ENCODE measurements around the gene DOCK2.

- TF ChIP-seq RORB (CRISPR knock-in tag; IDR thresholded peaks at IDR 0.05): no peak
- no peak for TF ChIP-seq JUN (CRISPR knock-in tag; IDR thresholded peaks at IDR 0.05)
- TF ChIP-seq USF2 (CRISPR knock-in tag; IDR thresholded peaks at IDR 0.05): no peak
- TF ChIP-seq SMAD4 (CRISPR knock-in tag; IDR thresholded peaks at IDR 0.05): no peak
- no peak for TF ChIP-seq E2F5 (CRISPR knock-in tag; IDR thresholded peaks at IDR 0.05)
- no peak for TF ChIP-seq CBFB (CRISPR knock-in tag; IDR thresholded peaks at IDR 0.05; ENCODE audit: low read depth)
- TF ChIP-seq IRF1 (CRISPR knock-in tag; IDR thresholded peaks at IDR 0.05): no peak
- TF ChIP-seq TCF7 (CRISPR knock-in tag; IDR thresholded peaks at IDR 0.05; ENCODE audit: low read depth): no peak
- TF ChIP-seq CTCF (IDR thresholded peaks at IDR 0.05): no peak
- TF ChIP-seq TP53 (CRISPR knock-in tag; IDR thresholded peaks at IDR 0.05): no peak
- TF ChIP-seq NFE2L1 (CRISPR knock-in tag; IDR thresholded peaks at IDR 0.05): no peak
- TF ChIP-seq E2F4 (CRISPR knock-in tag; IDR thresholded peaks at IDR 0.05; ENCODE audit: borderline replicate concordance, low read depth): no peak
Observed at GRCh38 chr5:170053896-170054295, 416.8 kb downstream of the DOCK2 start.

All from WTC11 (cell line).